K562 (cell line): ENCODE results near the gene NXN.

Source experiments
- ATF1 ChIP-seq, 2 experiments: fragments of 450-650 bp in 1 of 2; IDR thresholded peaks; 2 replicates each; pipeline ENCODE4 v1.6.1; 2016; ENCODE audit warnings: missing compliant biosample characterization in 1 of 2, missing genetic modification characterization in 1 of 2
- CTCF ChIP-seq, 3 experiments: IDR thresholded peaks in 2 of 3; conservative IDR thresholded peaks in 1 of 3; 2 replicates each; pipeline ENCODE4 v1.5.1; 2011 to 2012; ENCODE audit warnings: low read length in 3 of 3, mild to moderate bottlenecking in 3 of 3, control low read depth in 2 of 3, improper control_type of control experiment in 1 of 3, inconsistent platforms in 1 of 3, low read depth in 1 of 3, mixed read lengths in 1 of 3, moderate library complexity in 1 of 3; ENCODE audit not compliant: insufficient read depth in 2 of 3
- FOXJ3 ChIP-seq: sonication (generic); formaldehyde crosslinking; IDR thresholded peaks from 2 replicates; pipeline ENCODE4 v1.4.0; 2020; ENCODE audit warnings: mild to moderate bottlenecking, missing genetic modification reagents
- GATAD2B ChIP-seq: fragments of 450-650 bp; IDR thresholded peaks from 2 replicates; pipeline ENCODE4 v1.6.1; 2017; ENCODE audit warnings: mild to moderate bottlenecking, borderline replicate concordance
- JUND ChIP-seq, 2 experiments: IDR thresholded peaks; 2 replicates in 1 of 2; 3 replicates in 1 of 2; pipeline ENCODE4 v1.6.1; 2011; ENCODE audit warnings: borderline replicate concordance in 2 of 2, low read depth in 2 of 2, low read length in 2 of 2, improper control_type of control experiment in 1 of 2, missing biosample characterization in 1 of 2, missing genetic modification characterization in 1 of 2, missing genetic modification reagents in 1 of 2
- KDM2B ChIP-seq: fragments of 250-450 bp; sonication (Bioruptor Pico); IDR thresholded peaks from 2 replicates; pipeline ENCODE4 v1.8.0; 2021; ENCODE audit warnings: mild to moderate bottlenecking, moderate library complexity
- SMAD3 ChIP-seq: fragments of 450-650 bp; formaldehyde crosslinking; conservative IDR thresholded peaks from 2 replicates; pipeline ENCODE4 v1.4.0; 2020; ENCODE audit warnings: mild to moderate bottlenecking
- TARDBP ChIP-seq: fragments of 450-650 bp; IDR thresholded peaks from 2 replicates; pipeline ENCODE4 v1.6.1; 2016

GRCh38 chr17:867896-868489 is 111.6 kb downstream of the NXN start:
- TF ChIP-seq JUND (IDR thresholded peaks at IDR 0.05; ENCODE audit: borderline replicate concordance, low read depth, low read length) (no peak), JUND (tag; IDR thresholded peaks at IDR 0.05; ENCODE audit: borderline replicate concordance, low read depth, low read length) (no peak), FOXJ3 (no peak), SMAD3 (CRISPR knock-in tag) (no peak), KDM2B (no peak), ATF1 (CRISPR knock-in tag; IDR thresholded peaks at IDR 0.05) (no peak), ATF1 (tag; IDR thresholded peaks at IDR 0.05) (no peak), GATAD2B (no peak), TARDBP (no peak), CTCF (IDR thresholded peaks at IDR 0.05 in 2 of 3, conservative IDR thresholded peaks at IDR 0.05 in 1 of 3; ENCODE audit: insufficient read depth in 2 of 3, low read depth in 1 of 3, low read length in 3 of 3) (no peak)
